Neural cell (in vitro differentiated cells): ENCODE results near the gene STXBP5. TPM values are rescaled to one million over a fixed set of nuclear protein-coding genes. Genes with fewer than 3 reads are reported as not detected.

Source experiments
- H2AFZ ChIP-seq: fragments of 200-600, 300-800 bp; sonication (generic), shearing (Covaris generic); 2 replicates; pipeline ENCODE4 v1.6.0; 2014; ENCODE audit warnings: low read depth, mild to moderate bottlenecking, antibody characterized with exemption, low read length, moderate library complexity
- H3F3A ChIP-seq: fragments of 200-600 bp; shearing (Covaris generic); 2 replicates; pipeline ENCODE4 v1.6.1; 2016; ENCODE audit warnings: mild to moderate bottlenecking, moderate library complexity, mixed read lengths, antibody characterized with exemption, low read length; ENCODE audit not compliant: insufficient read depth, poor library complexity, severe bottlenecking
- H3K27ac ChIP-seq: fragments of 200-600, 300-800 bp; sonication (generic), shearing (Covaris generic); 2 replicates; pipeline ENCODE4 v1.5.1; 2014; ENCODE audit warnings: mild to moderate bottlenecking, low read length, moderate library complexity
- H3K27me3 ChIP-seq: fragments of 300-800, 200-600 bp; sonication (generic), shearing (Covaris generic); 2 replicates; pipeline ENCODE4 v1.6.0; 2014; ENCODE audit warnings: mild to moderate bottlenecking, low read depth, low read length, moderate library complexity; ENCODE audit not compliant: insufficient read depth
- H3K36me3 ChIP-seq: fragments of 300-800, 200-600 bp; sonication (generic), shearing (Covaris generic); 2 replicates; pipeline ENCODE4 v1.5.1; 2014; ENCODE audit warnings: mild to moderate bottlenecking, antibody characterized with exemption, low read length, moderate library complexity; ENCODE audit not compliant: insufficient read depth
- H3K4me2 ChIP-seq: fragments of 300-800, 200-600 bp; sonication (generic), shearing (Covaris generic); 2 replicates; pipeline ENCODE4 v1.6.0; 2014; ENCODE audit warnings: mild to moderate bottlenecking, low read length
- H3K4me3 ChIP-seq: fragments of 300-800, 200-600 bp; sonication (generic), shearing (Covaris generic); 2 replicates; pipeline ENCODE4 v1.5.1; 2014; ENCODE audit warnings: mild to moderate bottlenecking, low read length, moderate library complexity
- H3K79me2 ChIP-seq: fragments of 200-600 bp; shearing (Covaris generic); replicated peaks from 2 replicates; pipeline ENCODE4 v1.6.0; 2014; ENCODE audit warnings: mild to moderate bottlenecking, low read length, moderate library complexity; ENCODE audit not compliant: insufficient read depth
- H3K9ac ChIP-seq: fragments of 300-800, 200-600 bp; sonication (generic), shearing (Covaris generic); 2 replicates; pipeline ENCODE4 v1.6.1; 2016; ENCODE audit warnings: mild to moderate bottlenecking, low read length, mixed read lengths
- H3K9me2 ChIP-seq: fragments of 200-600 bp; shearing (Covaris generic); 2 replicates; pipeline ENCODE4 v1.6.1; 2016; ENCODE audit warnings: mild to moderate bottlenecking, low read length, mixed read lengths; ENCODE audit not compliant: insufficient read depth
- H3K9me3 ChIP-seq: fragments of 200-600, 300-800 bp; sonication (generic), shearing (Covaris generic); 2 replicates; pipeline ENCODE4 v1.6.1; 2016; ENCODE audit warnings: mild to moderate bottlenecking, mixed run types, low read length, moderate library complexity, mixed read lengths
- H4K20me1 ChIP-seq: fragments of 200-600 bp; shearing (Covaris generic); 2 replicates; pipeline ENCODE4 v1.6.1; 2016; ENCODE audit warnings: mild to moderate bottlenecking, mixed run types; ENCODE audit not compliant: insufficient read depth
- CTCF ChIP-seq: fragments of 450-650 bp; IDR thresholded peaks from 2 replicates; pipeline ENCODE4 v1.5.1; 2014; ENCODE audit warnings: antibody characterized with exemption, mild to moderate bottlenecking, moderate library complexity; ENCODE audit not compliant: poor library complexity, severe bottlenecking
- EP300 ChIP-seq: fragments of 450-650 bp; conservative IDR thresholded peaks from 2 replicates; pipeline ENCODE4 v1.6.1; 2014; ENCODE audit warnings: antibody characterized with exemption, mild to moderate bottlenecking, moderate library complexity; ENCODE audit not compliant: poor library complexity, severe bottlenecking
- EZH2 ChIP-seq: fragments of 200-600, 300-800 bp; shearing (Covaris generic), sonication (generic); IDR thresholded peaks from 2 replicates; pipeline ENCODE4 v1.6.1; 2014; ENCODE audit warnings: antibody characterized with exemption, low read length, borderline replicate concordance, mild to moderate bottlenecking; ENCODE audit not compliant: insufficient read depth, poor library complexity, severe bottlenecking
- MXI1 ChIP-seq: fragments of 450-650 bp; conservative IDR thresholded peaks from 2 replicates; pipeline ENCODE4 v1.6.1; 2014; ENCODE audit warnings: antibody characterized with exemption, mild to moderate bottlenecking; ENCODE audit not compliant: poor library complexity, severe bottlenecking
- POLR2AphosphoS5 ChIP-seq: IDR thresholded peaks from 2 replicates; pipeline ENCODE4 v1.6.1; 2012
- RAD21 ChIP-seq: fragments of 450-650 bp; conservative IDR thresholded peaks from 2 replicates; pipeline ENCODE4 v1.6.1; 2014; ENCODE audit warnings: antibody characterized with exemption, mild to moderate bottlenecking, moderate library complexity
- SMC3 ChIP-seq: fragments of 450-650 bp; conservative IDR thresholded peaks from 2 replicates; pipeline ENCODE4 v1.6.1; 2014; ENCODE audit warnings: antibody characterized with exemption, mild to moderate bottlenecking, moderate library complexity; ENCODE audit not compliant: poor library complexity
- TAF1 ChIP-seq: IDR thresholded peaks from 2 replicates; pipeline ENCODE4 v1.6.1; 2012; ENCODE audit warnings: low read depth
- polyA plus RNA-seq: library from polyadenylated mRNA; depleted of rRNA; stranded (reverse); fragments of >200 nt; gene quantifications from 2 replicates; pipeline ENCODE4 v1.2.3, GENCODE V29; 2014
- TF ChIP-seq, protein P1 (sequence below): IDR thresholded peaks from 2 replicates; pipeline ENCODE4 v1.6.1; 2012; ENCODE audit warnings: borderline replicate concordance

Gene STXBP5
- polyA plus RNA-seq, 1 donor from 2014 or later = 56.4 TPM

GRCh38 chr6:147238164-147238563, 33.9 kb downstream of the STXBP5 start:
- no peak overlapping the region for H3K4me2 ChIP-seq
- H3K4me3 ChIP-seq = no peak overlapping the region
- H4K20me1 ChIP-seq = no peaks in the 10 kb centered on the region
- no peaks in the 10 kb centered on the region for H3K79me2 ChIP-seq
- H3K9ac ChIP-seq = no peak overlapping the region
- H3F3A ChIP-seq = no peaks in the 10 kb centered on the region
- H3K36me3 ChIP-seq = peaks cover 8% of the 10 kb centered on the region
- H3K27me3 ChIP-seq = no peaks in the 10 kb centered on the region
- TF ChIP-seq MXI1 (no peak), TAF1 (no peak), POLR2AphosphoS5 (no peak), CTCF (no peak), RAD21 (no peak), SMC3 (no peak), EP300 (no peak), EZH2 (no peak)
- TF ChIP-seq, protein P1, sequence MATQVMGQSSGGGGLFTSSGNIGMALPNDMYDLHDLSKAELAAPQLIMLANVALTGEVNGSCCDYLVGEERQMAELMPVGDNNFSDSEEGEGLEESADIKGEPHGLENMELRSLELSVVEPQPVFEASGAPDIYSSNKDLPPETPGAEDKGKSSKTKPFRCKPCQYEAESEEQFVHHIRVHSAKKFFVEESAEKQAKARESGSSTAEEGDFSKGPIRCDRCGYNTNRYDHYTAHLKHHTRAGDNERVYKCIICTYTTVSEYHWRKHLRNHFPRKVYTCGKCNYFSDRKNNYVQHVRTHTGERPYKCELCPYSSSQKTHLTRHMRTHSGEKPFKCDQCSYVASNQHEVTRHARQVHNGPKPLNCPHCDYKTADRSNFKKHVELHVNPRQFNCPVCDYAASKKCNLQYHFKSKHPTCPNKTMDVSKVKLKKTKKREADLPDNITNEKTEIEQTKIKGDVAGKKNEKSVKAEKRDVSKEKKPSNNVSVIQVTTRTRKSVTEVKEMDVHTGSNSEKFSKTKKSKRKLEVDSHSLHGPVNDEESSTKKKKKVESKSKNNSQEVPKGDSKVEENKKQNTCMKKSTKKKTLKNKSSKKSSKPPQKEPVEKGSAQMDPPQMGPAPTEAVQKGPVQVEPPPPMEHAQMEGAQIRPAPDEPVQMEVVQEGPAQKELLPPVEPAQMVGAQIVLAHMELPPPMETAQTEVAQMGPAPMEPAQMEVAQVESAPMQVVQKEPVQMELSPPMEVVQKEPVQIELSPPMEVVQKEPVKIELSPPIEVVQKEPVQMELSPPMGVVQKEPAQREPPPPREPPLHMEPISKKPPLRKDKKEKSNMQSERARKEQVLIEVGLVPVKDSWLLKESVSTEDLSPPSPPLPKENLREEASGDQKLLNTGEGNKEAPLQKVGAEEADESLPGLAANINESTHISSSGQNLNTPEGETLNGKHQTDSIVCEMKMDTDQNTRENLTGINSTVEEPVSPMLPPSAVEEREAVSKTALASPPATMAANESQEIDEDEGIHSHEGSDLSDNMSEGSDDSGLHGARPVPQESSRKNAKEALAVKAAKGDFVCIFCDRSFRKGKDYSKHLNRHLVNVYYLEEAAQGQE = no peak
- H3K9me3 ChIP-seq = no peaks in the 10 kb centered on the region
- no peak overlapping the region for H2AFZ ChIP-seq
- H3K9me2 ChIP-seq = no peaks in the 10 kb centered on the region
- H3K27ac ChIP-seq = no peak overlapping the region

GRCh38 chr6:147238906-147239305, 34.7 kb downstream of the STXBP5 start:
- no peak overlapping the region for H3K27ac ChIP-seq
- H3K27me3 ChIP-seq = no peaks in the 10 kb centered on the region
- no peak overlapping the region for H2AFZ ChIP-seq
- H3K4me3 ChIP-seq = no peak overlapping the region
- H3K79me2 ChIP-seq = no peaks in the 10 kb centered on the region
- H3F3A ChIP-seq = no peaks in the 10 kb centered on the region
- no peak overlapping the region for H3K9ac ChIP-seq
- TF ChIP-seq POLR2AphosphoS5 = no peak
- TF ChIP-seq CTCF = no peak
- no peak for TF ChIP-seq MXI1
- TF ChIP-seq EZH2 = no peak
- no peak for TF ChIP-seq SMC3
- TF ChIP-seq, protein P1 = no peak
- TF ChIP-seq TAF1 = no peak
- no peak for TF ChIP-seq EP300
- no peak for TF ChIP-seq RAD21
- no peaks in the 10 kb centered on the region for H3K9me3 ChIP-seq
- no peaks in the 10 kb centered on the region for H4K20me1 ChIP-seq
- peaks cover 8% of the 10 kb centered on the region for H3K36me3 ChIP-seq
- no peaks in the 10 kb centered on the region for H3K9me2 ChIP-seq
- no peak overlapping the region for H3K4me2 ChIP-seq
